Measurements from ENCODE around the gene RPS6KA2. TPM values are rescaled to one million over a fixed set of nuclear protein-coding genes. Genes with fewer than 3 reads are reported as not detected.

The RPS6KA2 gene
- total RNA-seq, 1 experiment from 2014 or later = 12.3 TPM

- Mint-ChIP-seq H3K27me3 (ENCODE audit: low read depth) (no peaks in the 10 kb centered on the region; the same call in 1 of the 2 replicates), H3K4me3 (no peak overlapping the region; a peak in 1 of 5 replicates), H3K4me1 (0 out of 4 replicates have a peak, but pooled peaks cover 0 to 8% of the 10 kb centered on the region in 2 experiments), H3K9me3 (no peaks in the 10 kb centered on the region), H3K27ac (peak overlapping the region in 1 of 3 experiments; percentile 11; a peak in 1 of 7 replicates), H3K36me3 (ENCODE audit: insufficient read depth in 1 of 3, low read depth in 3 of 3) (peaks cover 12 to 18% (median 14%) of the 10 kb centered on the region in 3 experiments; a peak in 6 of 7 replicates)
- H2BK20ac ChIP-seq (ENCODE audit: low read depth, low read length, poor library complexity, severe bottlenecking) = no peak overlapping the region
- no peak overlapping the region for H3K27ac ChIP-seq (ENCODE audit: insufficient read length, low read depth, low read length)
- no peaks in the 10 kb centered on the region for H4K20me1 ChIP-seq (ENCODE audit: control insufficient read depth, insufficient read depth, insufficient read length)
- no peak overlapping the region for H2AFZ ChIP-seq (ENCODE audit: low read length)
- TF ChIP-seq CTCF (conservative IDR thresholded peaks at IDR 0.05) = no peak
- no peaks in the 10 kb centered on the region for H3K23me2 ChIP-seq (ENCODE audit: insufficient read length, low read depth, low read length, poor library complexity, severe bottlenecking)
- H3K14ac ChIP-seq (ENCODE audit: insufficient read depth, low read length) = no peak overlapping the region
- no peaks in the 10 kb centered on the region for H3K4me1 ChIP-seq (ENCODE audit: insufficient read depth, low read length)
- H3K79me2 ChIP-seq (ENCODE audit: insufficient read depth, low read length) = no peaks in the 10 kb centered on the region
- no peak overlapping the region for H3K23ac ChIP-seq (ENCODE audit: insufficient read length, low read depth, low read length)
- no peaks in the 10 kb centered on the region for H3K27me3 ChIP-seq (ENCODE audit: insufficient read depth, low read length)
- no peak overlapping the region for H4K8ac ChIP-seq (replicated peaks; ENCODE audit: insufficient read length, low read depth, low read length)
- H2AK5ac ChIP-seq (ENCODE audit: insufficient read length, low read length) = no peak overlapping the region
- H2BK120ac ChIP-seq (ENCODE audit: low read depth, low read length, poor library complexity, severe bottlenecking) = no peak overlapping the region
- no peak overlapping the region for H4K91ac ChIP-seq (ENCODE audit: insufficient read length, low read depth, low read length)
- DNase-seq = no peak
- no peak overlapping the region for H3K18ac ChIP-seq (ENCODE audit: insufficient read length, low read depth, low read length)
- no peak overlapping the region for H2BK12ac ChIP-seq (ENCODE audit: insufficient read length, low read depth, low read length)
- no peak overlapping the region for H3K9ac ChIP-seq (ENCODE audit: extremely low read depth, insufficient read length, low read length)
- H3K4me2 ChIP-seq (ENCODE audit: insufficient read depth, insufficient read length, low read length) = no peak overlapping the region
- H3K79me1 ChIP-seq (ENCODE audit: insufficient read depth, low read depth, low read length, poor library complexity, severe bottlenecking) = no peaks in the 10 kb centered on the region
- no peaks in the 10 kb centered on the region for H3K9me3 ChIP-seq (ENCODE audit: control insufficient read depth, low read depth, low read length)
- H2BK15ac ChIP-seq (ENCODE audit: low read depth, low read length) = no peak overlapping the region
- H3T11ph ChIP-seq (ENCODE audit: low read length) = no peak overlapping the region
- H3K4ac ChIP-seq (ENCODE audit: low read depth, low read length) = no peak overlapping the region
- no peak overlapping the region for H4K5ac ChIP-seq (ENCODE audit: insufficient read length, low read depth, low read length)
- WGBS (ENCODE audit: extremely low coverage, insufficient read length, low lambda C conversion rate) = no CpG with 5 or more reads among the region's 7 CpGs
- H2BK5ac ChIP-seq (ENCODE audit: insufficient read length, low read length) = no peak overlapping the region
- no peak overlapping the region for H3K56ac ChIP-seq (ENCODE audit: insufficient read length, low read depth, low read length)
These were observed 127.5 kb downstream of the RPS6KA2 start for GRCh38 chr6:166499350-166500163.
